OCI-LY3 (cell line): ENCODE measurements around the gene NPB.

Source experiments
- H2AFZ ChIP-seq: fragments of 200-600, 300-600 bp; shearing (Covaris generic); 2 replicates; pipeline ENCODE4 v1.6.0; 2014; ENCODE audit warnings: antibody characterized with exemption, low read depth, low read length
- H3K27ac ChIP-seq: fragments of 200-600, 300-600 bp; sonication (generic); 2 replicates; pipeline ENCODE4 v1.5.1; 2014; ENCODE audit warnings: mild to moderate bottlenecking, low read length, moderate library complexity, mixed read lengths
- H3K27me3 ChIP-seq: fragments of 200-600, 300-600 bp; sonication (generic); 2 replicates; pipeline ENCODE4 v1.6.1; 2014; ENCODE audit warnings: low read depth, low read length, mixed read lengths
- H3K36me3 ChIP-seq: fragments of 200-600, 300-600 bp; sonication (generic); replicated peaks from 2 replicates; pipeline ENCODE3; 2014; ENCODE audit warnings: low read depth, low read length, mixed read lengths
- H3K4me1 ChIP-seq: fragments of 300-600, 200-600 bp; sonication (generic); 2 replicates; pipeline ENCODE4 v1.6.1; 2014; ENCODE audit warnings: low read length, mixed read lengths
- H3K4me2 ChIP-seq: fragments of 200-600, 300-600 bp; sonication (generic); 2 replicates; pipeline ENCODE4 v1.6.1; 2014; ENCODE audit warnings: low read length, mixed read lengths
- H3K4me3 ChIP-seq: fragments of 300-600, 200-600 bp; sonication (generic); 2 replicates; pipeline ENCODE4 v1.5.1; 2014; ENCODE audit warnings: antibody characterized with exemption, mild to moderate bottlenecking, low read length, moderate library complexity
- H3K79me2 ChIP-seq: fragments of 300-600, 200-600 bp; shearing (Covaris generic); 2 replicates; pipeline ENCODE4 v1.6.1; 2014; ENCODE audit warnings: mild to moderate bottlenecking, low read length, mixed read lengths
- H3K9ac ChIP-seq: fragments of 300-600, 200-600 bp; shearing (Covaris generic); 2 replicates; pipeline ENCODE4 v1.6.0; 2014; ENCODE audit warnings: mild to moderate bottlenecking, low read length, moderate library complexity
- H3K9me3 ChIP-seq: fragments of 200-600, 300-600 bp; shearing (Covaris generic); 2 replicates; pipeline ENCODE4 v1.6.1; 2014; ENCODE audit warnings: low read length, mixed read lengths; ENCODE audit not compliant: insufficient read depth
- H4K20me1 ChIP-seq: fragments of 200-600, 300-600 bp; sonication (generic); 2 replicates; pipeline ENCODE4 v1.6.1; 2016; ENCODE audit warnings: low read length, mixed read lengths; ENCODE audit not compliant: insufficient read depth
- EZH2phosphoT487 ChIP-seq: fragments of 200-600 bp; shearing (Covaris generic); IDR thresholded peaks from 2 replicates; pipeline ENCODE4 v1.6.1; 2018; ENCODE audit warnings: antibody characterized with exemption, mixed run types, low read depth
- TF ChIP-seq, protein P1 (sequence below): fragments of 200-600, 300-600 bp; sonication (generic); IDR thresholded peaks from 2 replicates; pipeline ENCODE4 v1.5.1; 2014; ENCODE audit warnings: antibody characterized with exemption, low read length, low read depth

The NPB gene

GRCh38 chr17:81927152-81927652 lies 25.2 kb downstream of the NPB start:
- TF ChIP-seq EZH2phosphoT487, result no peak
- TF ChIP-seq, protein P1, sequence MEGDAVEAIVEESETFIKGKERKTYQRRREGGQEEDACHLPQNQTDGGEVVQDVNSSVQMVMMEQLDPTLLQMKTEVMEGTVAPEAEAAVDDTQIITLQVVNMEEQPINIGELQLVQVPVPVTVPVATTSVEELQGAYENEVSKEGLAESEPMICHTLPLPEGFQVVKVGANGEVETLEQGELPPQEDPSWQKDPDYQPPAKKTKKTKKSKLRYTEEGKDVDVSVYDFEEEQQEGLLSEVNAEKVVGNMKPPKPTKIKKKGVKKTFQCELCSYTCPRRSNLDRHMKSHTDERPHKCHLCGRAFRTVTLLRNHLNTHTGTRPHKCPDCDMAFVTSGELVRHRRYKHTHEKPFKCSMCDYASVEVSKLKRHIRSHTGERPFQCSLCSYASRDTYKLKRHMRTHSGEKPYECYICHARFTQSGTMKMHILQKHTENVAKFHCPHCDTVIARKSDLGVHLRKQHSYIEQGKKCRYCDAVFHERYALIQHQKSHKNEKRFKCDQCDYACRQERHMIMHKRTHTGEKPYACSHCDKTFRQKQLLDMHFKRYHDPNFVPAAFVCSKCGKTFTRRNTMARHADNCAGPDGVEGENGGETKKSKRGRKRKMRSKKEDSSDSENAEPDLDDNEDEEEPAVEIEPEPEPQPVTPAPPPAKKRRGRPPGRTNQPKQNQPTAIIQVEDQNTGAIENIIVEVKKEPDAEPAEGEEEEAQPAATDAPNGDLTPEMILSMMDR, result peak; percentile 8; the same call in 1 of the 2 replicates
- peaks cover 13% of the 10 kb centered on the region; the same call in 1 of the 2 replicates for H3K4me1 ChIP-seq
- no peaks in the 10 kb centered on the region for H3K36me3 ChIP-seq
- H3K9me3 ChIP-seq, result no peaks in the 10 kb centered on the region
- no peak overlapping the region for H2AFZ ChIP-seq
- peaks cover 59% of the 10 kb centered on the region for H3K79me2 ChIP-seq
- peak overlapping the region; percentile 86 for H3K9ac ChIP-seq
- H3K27ac ChIP-seq, result peak overlapping the region; percentile 69
- no peaks in the 10 kb centered on the region for H3K27me3 ChIP-seq
- H3K4me2 ChIP-seq, result peak overlapping the region; percentile 74
- peaks cover 24% of the 10 kb centered on the region for H4K20me1 ChIP-seq
- H3K4me3 ChIP-seq, result peak overlapping the region; percentile 95

- Histone ChIP-seq H3K79me2 (peaks cover 52% of the 10 kb centered on the region), H3K9me3 (no peaks in the 10 kb centered on the region), H3K9ac (peak within 1 kb of the TSS; percentile 86), H2AFZ (no peak within 1 kb of the TSS), H3K4me2 (peak within 1 kb of the TSS; percentile 80), H3K4me3 (peak within 1 kb of the TSS; percentile 95), H3K27ac (peak within 1 kb of the TSS; percentile 69), H3K36me3 (no peaks in the 10 kb centered on the region), H3K27me3 (no peaks in the 10 kb centered on the region), H4K20me1 (peaks cover 24% of the 10 kb centered on the region), H3K4me1 (peaks cover 13% of the 10 kb centered on the region; the same call in 1 of the 2 replicates)
- TF ChIP-seq, protein P1, result peak; percentile 65
- no peak for TF ChIP-seq EZH2phosphoT487
Measured at GRCh38 chr17:81927653-81928543, 25.9 kb downstream of the NPB start, which contains the start of gene MAFG. TSS of gene MAFG (minus strand) at chr17:81927735. CDS start at chr17:81923185, 4,550 bp downstream.

DNA sequence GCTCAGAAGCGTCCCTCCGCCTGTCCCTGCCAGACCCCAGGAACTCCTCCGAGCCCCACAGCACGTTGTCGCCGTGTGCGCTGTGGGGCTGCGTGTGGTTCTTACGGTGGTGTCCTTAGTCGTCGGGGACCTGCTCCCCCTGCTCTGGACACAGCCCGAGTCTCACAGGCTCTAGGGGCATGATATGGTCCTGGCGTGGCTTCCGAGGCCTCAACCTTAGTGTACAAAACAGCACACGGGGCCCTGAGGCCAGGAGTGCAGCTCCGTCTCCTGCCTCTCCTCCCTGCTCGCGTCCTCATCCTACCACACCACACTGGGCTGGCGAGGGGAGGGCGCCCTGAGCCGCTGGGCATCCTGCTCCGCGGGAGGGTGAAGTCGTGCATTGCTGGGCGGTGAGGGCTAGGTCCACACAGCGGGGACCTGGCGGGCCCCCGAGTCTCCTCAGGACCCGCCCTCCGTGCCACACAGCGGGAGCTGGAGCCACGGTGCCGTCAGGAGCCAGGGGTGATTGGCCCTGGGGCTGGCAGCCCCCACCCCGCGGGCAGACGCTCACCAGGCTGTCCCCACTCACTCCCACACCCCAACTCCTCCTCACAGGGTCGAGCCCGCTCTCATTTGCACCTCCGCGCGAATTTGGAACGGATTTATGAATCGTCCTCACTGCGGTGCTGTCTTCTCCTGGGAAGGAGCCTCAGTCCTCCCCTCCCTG lies 26.7 kb downstream of the NPB start:
- H3K9ac ChIP-seq, result peak overlapping the region; percentile 84
- peak overlapping the region; percentile 93 for H3K4me3 ChIP-seq
- peaks cover 13% of the 10 kb centered on the region; the same call in 1 of the 2 replicates for H3K4me1 ChIP-seq
- TF ChIP-seq, protein P1, result no peak
- TF ChIP-seq EZH2phosphoT487, result no peak
- no peaks in the 10 kb centered on the region for H3K27me3 ChIP-seq
- H2AFZ ChIP-seq, result no peak overlapping the region
- H3K27ac ChIP-seq, result no peak overlapping the region
- peaks cover 22% of the 10 kb centered on the region for H4K20me1 ChIP-seq
- H3K36me3 ChIP-seq, result no peaks in the 10 kb centered on the region
- peaks cover 46% of the 10 kb centered on the region for H3K79me2 ChIP-seq
- peak overlapping the region; percentile 80 for H3K4me2 ChIP-seq
- H3K9me3 ChIP-seq, result no peaks in the 10 kb centered on the region
